Fibroblast of mammary gland (primary cell): ENCODE data around the gene ADCK2.

Experiments
- DNase-seq: peaks from one replicate; pipeline ENCODE4 v3.0.0-alpha.2; 2010; ENCODE audit warnings: low read depth
- H3K4me3 ChIP-seq: 2 replicates; pipeline ENCODE4 v1.5.1; 2011; ENCODE audit warnings: low read depth, mild to moderate bottlenecking, low read length, moderate library complexity; ENCODE audit not compliant: control insufficient read depth
- CTCF ChIP-seq: conservative IDR thresholded peaks from 2 replicates; pipeline ENCODE4 v1.5.1; 2011; ENCODE audit warnings: low read depth, low read length, inconsistent platforms; ENCODE audit not compliant: control insufficient read depth, insufficient read depth

ADCK2 gene

GRCh38 chr7:140649556-140650205 lies 23.1 kb upstream of the ADCK2 start:
- no peak overlapping the region for H3K4me3 ChIP-seq
- TF ChIP-seq CTCF, result no peak
- no peak for DNase-seq

DNA sequence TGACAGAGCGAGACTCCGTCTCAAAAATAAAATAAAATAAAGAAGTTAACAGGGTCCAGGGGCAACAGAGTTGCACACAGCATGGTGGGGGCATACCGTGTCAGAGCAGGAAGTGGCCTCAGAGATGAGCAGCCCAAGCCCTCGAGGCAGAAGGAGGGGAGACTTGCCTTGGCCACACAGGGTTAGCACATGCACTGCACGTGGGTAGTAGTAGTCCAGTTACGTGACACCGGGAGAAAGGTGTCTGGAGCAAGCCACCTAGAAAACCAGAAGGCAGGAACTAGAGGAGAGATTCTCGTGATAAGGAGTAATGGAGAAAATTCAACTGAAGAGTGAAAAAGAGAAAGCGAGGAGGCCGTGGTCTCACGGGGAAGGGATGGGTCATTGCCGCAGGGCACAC lies 22.4 kb upstream of the ADCK2 start:
- no peak for DNase-seq
- no peak overlapping the region for H3K4me3 ChIP-seq
- TF ChIP-seq CTCF, result no peak

DNA sequence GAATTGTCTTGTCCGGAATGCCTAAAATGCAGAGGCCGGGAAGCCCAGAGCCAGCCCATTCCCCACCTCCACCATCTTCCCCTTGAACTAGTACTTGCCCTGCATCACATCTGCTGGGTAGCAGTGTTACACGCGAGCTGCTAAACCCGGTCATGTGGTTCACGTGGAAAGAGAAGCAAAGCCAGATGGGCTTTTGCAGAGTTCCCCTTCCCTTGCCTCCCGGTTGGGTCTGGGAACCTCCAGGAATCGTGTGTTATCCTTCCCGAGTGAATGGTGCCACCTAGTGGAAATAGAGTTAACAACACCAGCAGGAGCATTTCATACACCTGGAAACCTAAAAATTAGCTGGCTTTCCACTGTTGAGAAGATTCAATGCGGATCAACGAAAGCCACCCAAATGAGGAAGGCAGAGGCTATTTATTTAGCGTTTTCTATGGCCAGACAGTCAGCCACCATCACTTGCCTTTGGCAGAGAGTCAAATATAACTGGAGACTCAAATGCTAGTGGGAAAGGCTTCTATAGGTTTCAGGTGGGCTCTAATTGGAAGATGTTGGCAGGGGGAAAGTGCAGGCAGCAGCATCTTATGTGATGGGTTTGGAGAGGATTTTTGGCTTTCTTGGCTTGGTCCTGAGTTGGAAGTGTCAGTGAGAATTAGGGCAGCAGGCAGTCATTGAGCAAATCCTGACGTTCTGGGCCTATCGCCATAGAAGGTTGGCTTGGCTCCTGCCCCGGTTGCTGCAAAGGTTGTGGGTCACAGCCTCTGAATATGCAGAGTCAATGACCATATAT lies 19.2 kb upstream of the ADCK2 start:
- peak; percentile 77 for DNase-seq
- H3K4me3 ChIP-seq, result no peak overlapping the region
- peak; percentile 92 for TF ChIP-seq CTCF

- no peak for TF ChIP-seq CTCF
- no peak for DNase-seq
- H3K4me3 ChIP-seq, result no peak overlapping the region
Measured at GRCh38 chr7:140654109-140654387, 18.7 kb upstream of the ADCK2 start.

DNA sequence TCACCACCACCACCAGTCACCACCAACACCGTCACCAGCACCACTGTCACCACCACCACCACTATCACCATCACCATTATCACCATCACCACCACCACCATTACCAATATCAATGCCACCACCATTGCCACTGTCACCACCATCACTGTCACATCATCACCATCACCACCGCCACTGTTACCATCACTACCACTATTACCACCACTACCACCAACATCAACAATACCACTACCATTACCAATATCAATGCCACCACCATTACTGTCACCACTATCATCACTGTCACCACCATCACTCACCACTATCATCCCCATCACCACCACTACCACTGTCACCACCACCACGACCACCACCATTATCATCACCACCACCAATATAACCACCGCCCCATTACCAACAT lies 18.1 kb upstream of the ADCK2 start:
- H3K4me3 ChIP-seq, result no peak overlapping the region
- no peak for TF ChIP-seq CTCF

GRCh38 chr7:140655511-140656408 lies 17.0 kb upstream of the ADCK2 start:
- H3K4me3 ChIP-seq, result no peak overlapping the region

More for the DNA sequence above, 18.1 kb upstream of the ADCK2 start:
- DNase-seq, result no peak

More at GRCh38 chr7:140655511-140656408, 17.0 kb upstream of the ADCK2 start:
- DNase-seq, result no peak
- TF ChIP-seq CTCF, result no peak
